Ovary (tissue), 3 donors: ENCODE results near the gene SLC38A1.

ENCODE experiments used
- POLR2A ChIP-seq: fragments of 450-650 bp; IDR thresholded peaks from one replicate; pipeline ENCODE4 v1.6.1; 2017; ENCODE audit warnings: antibody characterized with exemption, mild to moderate bottlenecking, moderate library complexity
- TF ChIP-seq, protein P1 (sequence below), 3 donors: fragments of 450-650 bp in 2 of 3; fragments of 200-600 bp in 1 of 3; IDR thresholded peaks; one replicate each; pipeline versions ENCODE4 v1.5.1 to v1.8.0; 2016 to 2022; ENCODE audit warnings: antibody characterized with exemption in 3 of 3, mild to moderate bottlenecking in 1 of 3
- donor health status: DM: no; HTN: no; CAD: no.

DNA sequence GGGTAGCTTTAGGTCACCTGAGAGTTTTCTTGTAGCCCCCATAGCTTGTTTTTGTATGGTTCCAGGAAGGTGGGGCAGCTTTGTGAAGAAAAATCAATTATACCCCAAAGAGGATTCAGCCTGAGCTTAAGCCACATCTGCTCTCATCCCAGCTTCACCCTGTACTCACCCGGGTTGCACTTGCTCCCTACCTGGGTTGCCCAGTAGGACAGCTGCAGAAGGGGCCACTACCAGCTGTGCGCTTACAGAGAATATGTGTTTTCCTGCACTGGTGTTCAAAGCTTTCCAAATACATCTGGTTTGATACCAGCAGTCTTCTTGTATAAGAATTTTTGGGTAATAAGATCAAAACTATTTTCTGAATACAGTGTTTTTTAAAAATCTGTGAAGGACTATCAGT, 3.0 kb upstream of the SLC38A1 start:
- TF ChIP-seq POLR2A, result no peak
- TF ChIP-seq, protein P1, sequence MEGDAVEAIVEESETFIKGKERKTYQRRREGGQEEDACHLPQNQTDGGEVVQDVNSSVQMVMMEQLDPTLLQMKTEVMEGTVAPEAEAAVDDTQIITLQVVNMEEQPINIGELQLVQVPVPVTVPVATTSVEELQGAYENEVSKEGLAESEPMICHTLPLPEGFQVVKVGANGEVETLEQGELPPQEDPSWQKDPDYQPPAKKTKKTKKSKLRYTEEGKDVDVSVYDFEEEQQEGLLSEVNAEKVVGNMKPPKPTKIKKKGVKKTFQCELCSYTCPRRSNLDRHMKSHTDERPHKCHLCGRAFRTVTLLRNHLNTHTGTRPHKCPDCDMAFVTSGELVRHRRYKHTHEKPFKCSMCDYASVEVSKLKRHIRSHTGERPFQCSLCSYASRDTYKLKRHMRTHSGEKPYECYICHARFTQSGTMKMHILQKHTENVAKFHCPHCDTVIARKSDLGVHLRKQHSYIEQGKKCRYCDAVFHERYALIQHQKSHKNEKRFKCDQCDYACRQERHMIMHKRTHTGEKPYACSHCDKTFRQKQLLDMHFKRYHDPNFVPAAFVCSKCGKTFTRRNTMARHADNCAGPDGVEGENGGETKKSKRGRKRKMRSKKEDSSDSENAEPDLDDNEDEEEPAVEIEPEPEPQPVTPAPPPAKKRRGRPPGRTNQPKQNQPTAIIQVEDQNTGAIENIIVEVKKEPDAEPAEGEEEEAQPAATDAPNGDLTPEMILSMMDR (IDR thresholded peaks at IDR 0.05), result no peak
